Fibroblast of lung (primary cell): Measurements from ENCODE around the gene PPIP5K2. TPM values are rescaled to one million over a fixed set of nuclear protein-coding genes. Genes with fewer than 3 reads are reported as not detected.
"Not testable (repeated sequence)": the region's sequence is repeated elsewhere in the genome, so short reads cannot be mapped to it uniquely, and the experiment has no call there.

ENCODE experiments used
- DNase-seq, 2 donors: peaks; one replicate each; pipeline versions ENCODE4 v3.0.0 to v3.0.0-alpha.2; 2010; ENCODE audit warnings: low read depth in 2 of 2
- H2AFZ ChIP-seq: 2 replicates; pipeline ENCODE4 v1.5.1; 2012; ENCODE audit warnings: low read length, control low read depth, inconsistent platforms
- H3K27ac ChIP-seq: 2 replicates; pipeline ENCODE4 v1.5.1; 2011; ENCODE audit warnings: low read length, control low read depth; ENCODE audit not compliant: insufficient read depth
- H3K27me3 ChIP-seq: 2 replicates; pipeline ENCODE4 v1.5.1; 2011; ENCODE audit warnings: mild to moderate bottlenecking, low read length; ENCODE audit not compliant: control insufficient read depth, insufficient read depth
- H3K36me3 ChIP-seq: 2 replicates; pipeline ENCODE4 v1.5.1; 2011; ENCODE audit warnings: low read length; ENCODE audit not compliant: control insufficient read depth, insufficient read depth
- H3K4me1 ChIP-seq: 2 replicates; pipeline ENCODE4 v1.5.1; 2011; ENCODE audit warnings: low read length; ENCODE audit not compliant: control insufficient read depth, insufficient read depth; ENCODE audit errors: extremely low read depth
- H3K4me2 ChIP-seq: 2 replicates; pipeline ENCODE4 v1.5.1; 2011; ENCODE audit warnings: low read length, control low read depth; ENCODE audit not compliant: insufficient read depth; ENCODE audit errors: extremely low read depth
- H3K4me3 ChIP-seq, 4 experiments: fragments of 200-600 bp in 1 of 4; sonication (generic) in 1 of 4; replicated peaks in 1 of 4; 2 replicates each; pipeline ENCODE4 v1.5.1; 2011 to 2016; ENCODE audit warnings: low read length in 4 of 4, low read depth in 3 of 4, mild to moderate bottlenecking in 3 of 4, control low read depth in 2 of 4, inconsistent platforms in 1 of 4, mixed read lengths in 1 of 4; ENCODE audit not compliant: insufficient read depth in 1 of 4; ENCODE audit errors: control extremely low read depth in 1 of 4
- H3K79me2 ChIP-seq: 2 replicates; pipeline ENCODE4 v1.5.1; 2012; ENCODE audit warnings: mild to moderate bottlenecking, low read length, inconsistent platforms; ENCODE audit not compliant: control insufficient read depth, insufficient read depth
- H3K9ac ChIP-seq: 2 replicates; pipeline ENCODE4 v1.5.1; 2011; ENCODE audit warnings: mild to moderate bottlenecking, low read length, control low read depth; ENCODE audit not compliant: insufficient read depth
- H3K9me3 ChIP-seq: 2 replicates; pipeline ENCODE4 v1.5.1; 2012; ENCODE audit warnings: low read depth, low read length; ENCODE audit not compliant: control insufficient read depth, insufficient read depth
- H4K20me1 ChIP-seq: 2 replicates; pipeline ENCODE4 v1.5.1; 2011; ENCODE audit warnings: low read length; ENCODE audit not compliant: control insufficient read depth, insufficient read depth; ENCODE audit errors: extremely low read depth
- EZH2 ChIP-seq: IDR thresholded peaks from 2 replicates; pipeline ENCODE4 v1.5.1; 2012; ENCODE audit warnings: low read length, control low read depth, mild to moderate bottlenecking; ENCODE audit errors: missing control alignments
- polyA minus RNA-seq: library from RNA; depleted of rRNA, polyadenylated mRNA; stranded (reverse); fragments of >200 nt; gene quantifications from 2 replicates; pipeline ENCODE4 v1.2.3, GENCODE V29; 2011; ENCODE audit warnings: low replicate concordance
- polyA plus RNA-seq, 2 donors: library from polyadenylated mRNA; depleted of rRNA in 1 of 2; stranded (reverse) in 1 of 2; unstranded in 1 of 2; fragments of >200 nt; gene quantifications; 2 replicates each; pipeline ENCODE4 v1.2.1, GENCODE V29; 2011 to 2012; ENCODE audit warnings: missing spikeins in 1 of 2
- total RNA-seq: library from RNA; depleted of rRNA; stranded (reverse); fragments of >200 nt; gene quantifications from 2 replicates; pipeline ENCODE4 v1.2.1, GENCODE V29; 2014
- TF ChIP-seq, protein P1 (sequence below), 2 donors: IDR thresholded peaks in 1 of 2; conservative IDR thresholded peaks in 1 of 2; 1 replicate in 1 of 2; 2 replicates in 1 of 2; pipeline ENCODE4 v1.5.1; 2011 to 2012; ENCODE audit warnings: low read length in 2 of 2, control low read depth in 1 of 2, inconsistent platforms in 1 of 2, low read depth in 1 of 2, mild to moderate bottlenecking in 1 of 2

PPIP5K2 gene
- 41.6 and 42.1 TPM in 2 replicates for total RNA-seq
- polyA plus RNA-seq, result 45.6 and 49.3 TPM in 2 replicates
- 23.9 and 26.9 TPM in 2 replicates for polyA plus RNA-seq (2012)
- polyA minus RNA-seq, result 26.0 and 39.5 TPM in 2 replicates

DNA sequence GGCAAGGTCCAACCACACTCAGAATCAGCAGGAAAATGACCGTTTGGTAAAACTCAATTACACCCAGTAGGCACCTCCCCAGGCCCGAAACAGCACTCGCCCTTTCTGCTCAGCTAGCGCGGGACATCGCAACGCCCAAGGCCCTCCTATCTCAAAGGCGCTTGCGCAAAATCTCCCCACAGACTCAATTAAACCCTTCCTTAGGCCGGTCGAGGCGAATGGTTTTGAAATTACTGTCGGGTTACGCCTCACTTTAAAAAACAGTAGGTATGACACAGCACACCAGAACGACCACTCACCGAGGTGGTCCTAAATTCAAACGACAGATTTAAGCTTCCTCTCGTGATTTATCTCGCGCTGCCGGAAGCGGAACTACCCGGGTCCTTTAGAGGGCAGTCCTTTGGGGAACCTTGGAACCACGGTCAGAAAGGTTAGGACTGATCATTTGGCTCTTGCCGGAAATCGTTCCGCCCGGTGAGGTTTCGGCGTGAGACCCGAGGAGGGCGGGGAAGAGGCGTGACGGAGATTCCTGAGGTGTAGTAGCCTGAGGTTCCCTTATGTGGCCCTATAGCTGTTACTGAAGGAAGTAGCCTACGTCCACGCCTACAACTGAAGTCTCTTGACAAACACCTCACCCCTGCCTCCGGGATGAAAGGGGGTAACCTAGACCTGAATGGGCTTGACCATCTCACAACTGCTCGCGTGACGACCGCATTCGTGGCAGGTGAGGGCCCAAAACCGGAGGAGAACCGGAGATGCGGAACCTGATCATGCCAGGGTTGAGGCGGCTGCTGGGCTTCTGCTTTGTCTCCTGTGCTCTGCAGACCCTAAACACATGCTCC, at the start of gene PPIP5K2, which contains the start of gene GIN1:
Gene PPIP5K2, plus strand, starts transcription at position 537 of the 842 bp plus-strand sequence. CDS start 9,289 bp downstream, outside the sequence.
Gene GIN1, minus strand, starts transcription at position 374 of the 842 bp plus-strand sequence. CDS start 11,431 bp downstream, outside the sequence.
- Histone ChIP-seq H3K27me3 (no peaks in the 10 kb centered on the region), H2AFZ (peak within 1 kb of the TSS; percentile 98), H3K4me3 (peak within 1 kb of the TSS; percentile 80 to 98 (median 95)), H3K9me3 (no peaks in the 10 kb centered on the region), H3K4me1 (peaks cover 3% of the 10 kb centered on the region), H3K27ac (peak within 1 kb of the TSS; percentile 91), H3K4me2 (peak within 1 kb of the TSS; percentile 98), H4K20me1 (no peaks in the 10 kb centered on the region), H3K9ac (peak within 1 kb of the TSS; percentile 73), H3K79me2 (peaks cover 53% of the 10 kb centered on the region), H3K36me3 (no peaks in the 10 kb centered on the region)
- TF ChIP-seq EZH2, result no peak
- TF ChIP-seq, protein P1, sequence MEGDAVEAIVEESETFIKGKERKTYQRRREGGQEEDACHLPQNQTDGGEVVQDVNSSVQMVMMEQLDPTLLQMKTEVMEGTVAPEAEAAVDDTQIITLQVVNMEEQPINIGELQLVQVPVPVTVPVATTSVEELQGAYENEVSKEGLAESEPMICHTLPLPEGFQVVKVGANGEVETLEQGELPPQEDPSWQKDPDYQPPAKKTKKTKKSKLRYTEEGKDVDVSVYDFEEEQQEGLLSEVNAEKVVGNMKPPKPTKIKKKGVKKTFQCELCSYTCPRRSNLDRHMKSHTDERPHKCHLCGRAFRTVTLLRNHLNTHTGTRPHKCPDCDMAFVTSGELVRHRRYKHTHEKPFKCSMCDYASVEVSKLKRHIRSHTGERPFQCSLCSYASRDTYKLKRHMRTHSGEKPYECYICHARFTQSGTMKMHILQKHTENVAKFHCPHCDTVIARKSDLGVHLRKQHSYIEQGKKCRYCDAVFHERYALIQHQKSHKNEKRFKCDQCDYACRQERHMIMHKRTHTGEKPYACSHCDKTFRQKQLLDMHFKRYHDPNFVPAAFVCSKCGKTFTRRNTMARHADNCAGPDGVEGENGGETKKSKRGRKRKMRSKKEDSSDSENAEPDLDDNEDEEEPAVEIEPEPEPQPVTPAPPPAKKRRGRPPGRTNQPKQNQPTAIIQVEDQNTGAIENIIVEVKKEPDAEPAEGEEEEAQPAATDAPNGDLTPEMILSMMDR (conservative IDR thresholded peaks at IDR 0.05 in 1 of 2, IDR thresholded peaks at IDR 0.05 in 1 of 2; ENCODE audit: low read depth in 1 of 2, low read length in 2 of 2), result no peak
- DNase-seq, result peak; percentile 99

DNA sequence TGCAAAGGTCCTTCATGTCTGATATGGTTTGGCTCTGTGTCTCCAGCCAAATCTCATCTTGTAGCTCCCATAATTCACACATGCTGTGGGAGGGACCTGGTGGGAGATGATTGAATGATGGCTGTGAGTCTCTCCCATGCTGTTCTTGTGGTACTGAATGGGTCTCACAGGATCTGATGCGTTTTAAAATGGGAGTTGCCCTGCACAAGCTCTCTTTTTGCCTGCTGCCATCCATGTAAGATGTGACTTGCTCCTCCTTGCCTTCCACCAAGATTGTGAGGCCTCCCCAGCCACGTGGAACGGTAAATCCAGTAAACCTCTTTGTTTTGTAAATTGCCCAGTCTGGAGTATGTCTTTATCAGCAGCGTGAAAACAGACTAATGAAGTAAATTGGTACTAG, 46.6 kb upstream of the PPIP5K2 start:
- H3K9ac ChIP-seq, H3K27me3 ChIP-seq, H3K4me2 ChIP-seq, H3K9me3 ChIP-seq, H3K27ac ChIP-seq, H3K4me1 ChIP-seq, H2AFZ ChIP-seq, H3K36me3 ChIP-seq, H3K4me3 ChIP-seq, H4K20me1 ChIP-seq, H3K79me2 ChIP-seq, DNase-seq: not testable (repeated sequence)

DNA sequence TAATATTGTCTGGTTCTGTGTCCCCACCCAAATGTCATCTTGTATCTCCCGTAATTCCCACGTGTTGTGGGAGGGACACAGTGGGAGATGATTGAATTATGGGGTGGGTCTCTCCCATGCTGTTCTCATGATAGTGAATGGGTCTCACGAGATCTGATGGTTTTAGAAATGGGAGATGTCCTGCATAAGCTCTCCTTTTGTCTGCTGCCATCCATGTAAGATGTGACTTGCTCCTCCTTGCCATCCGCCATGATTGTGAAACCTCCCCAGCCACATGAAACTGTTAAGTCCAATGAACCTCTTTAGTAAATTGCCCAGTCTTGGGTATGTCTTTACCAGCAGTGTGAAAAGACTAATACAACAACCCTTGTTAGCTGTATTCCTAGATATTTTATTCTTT, 44.7 kb upstream of the PPIP5K2 start:
- H3K9ac ChIP-seq, result no peak overlapping the region
- H3K4me3 ChIP-seq, result no peak overlapping the region
- H2AFZ ChIP-seq, result no peak overlapping the region
- TF ChIP-seq EZH2, result no peak
- TF ChIP-seq, protein P1 (conservative IDR thresholded peaks at IDR 0.05 in 1 of 2, IDR thresholded peaks at IDR 0.05 in 1 of 2; ENCODE audit: low read depth in 1 of 2, low read length in 2 of 2), result no peak
- H3K9me3 ChIP-seq, result no peaks in the 10 kb centered on the region
- no peaks in the 10 kb centered on the region for H3K27me3 ChIP-seq
- no peaks in the 10 kb centered on the region for H4K20me1 ChIP-seq
- no peak for DNase-seq
- H3K4me2 ChIP-seq, result no peak overlapping the region
- H3K4me1 ChIP-seq, result no peaks in the 10 kb centered on the region
- no peaks in the 10 kb centered on the region for H3K36me3 ChIP-seq
- H3K27ac ChIP-seq, result no peak overlapping the region
- H3K79me2 ChIP-seq, result no peaks in the 10 kb centered on the region
